ENCODE measurements around the gene GALR2. TPM values are rescaled to one million over a fixed set of nuclear protein-coding genes. Genes with fewer than 3 reads are reported as not detected.

GALR2 gene
- total RNA-seq, 1 donor from 2014 or later: 0.36 TPM

DNA sequence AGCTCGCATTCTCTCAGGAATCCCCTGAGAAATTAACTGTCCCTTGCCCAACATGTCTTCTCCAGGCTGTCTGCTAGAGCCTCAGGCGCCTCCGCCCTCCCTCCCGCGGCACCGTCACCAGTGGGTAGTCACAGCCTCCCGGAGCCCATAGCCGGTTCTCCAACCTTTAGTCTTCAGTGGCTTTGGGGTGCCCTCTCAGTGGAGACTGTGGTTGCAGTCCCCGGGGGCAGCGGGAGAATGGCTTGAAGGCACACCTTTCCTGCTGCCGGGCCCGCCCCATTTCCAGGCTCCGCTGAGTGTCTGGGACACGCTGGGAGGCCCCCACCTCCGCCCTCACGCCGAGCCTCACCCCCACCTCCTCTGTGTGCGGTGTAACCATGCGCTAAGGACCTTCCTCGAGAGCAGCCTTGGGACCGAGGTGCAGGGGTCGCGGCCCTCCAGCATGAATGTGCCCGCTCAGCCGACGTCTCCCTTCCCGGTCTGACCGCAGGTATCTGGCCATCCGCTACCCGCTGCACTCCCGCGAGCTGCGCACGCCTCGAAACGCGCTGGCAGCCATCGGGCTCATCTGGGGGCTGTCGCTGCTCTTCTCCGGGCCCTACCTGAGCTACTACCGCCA lies 1.7 kb downstream of the GALR2 start:
- no peak overlapping the region for H3K4me3 Mint-ChIP-seq (ENCODE audit: unreplicated experiment)
- no peak overlapping the region for H3K4me3 ChIP-seq (ENCODE audit: insufficient read depth, low read depth, low read length)

DNA sequence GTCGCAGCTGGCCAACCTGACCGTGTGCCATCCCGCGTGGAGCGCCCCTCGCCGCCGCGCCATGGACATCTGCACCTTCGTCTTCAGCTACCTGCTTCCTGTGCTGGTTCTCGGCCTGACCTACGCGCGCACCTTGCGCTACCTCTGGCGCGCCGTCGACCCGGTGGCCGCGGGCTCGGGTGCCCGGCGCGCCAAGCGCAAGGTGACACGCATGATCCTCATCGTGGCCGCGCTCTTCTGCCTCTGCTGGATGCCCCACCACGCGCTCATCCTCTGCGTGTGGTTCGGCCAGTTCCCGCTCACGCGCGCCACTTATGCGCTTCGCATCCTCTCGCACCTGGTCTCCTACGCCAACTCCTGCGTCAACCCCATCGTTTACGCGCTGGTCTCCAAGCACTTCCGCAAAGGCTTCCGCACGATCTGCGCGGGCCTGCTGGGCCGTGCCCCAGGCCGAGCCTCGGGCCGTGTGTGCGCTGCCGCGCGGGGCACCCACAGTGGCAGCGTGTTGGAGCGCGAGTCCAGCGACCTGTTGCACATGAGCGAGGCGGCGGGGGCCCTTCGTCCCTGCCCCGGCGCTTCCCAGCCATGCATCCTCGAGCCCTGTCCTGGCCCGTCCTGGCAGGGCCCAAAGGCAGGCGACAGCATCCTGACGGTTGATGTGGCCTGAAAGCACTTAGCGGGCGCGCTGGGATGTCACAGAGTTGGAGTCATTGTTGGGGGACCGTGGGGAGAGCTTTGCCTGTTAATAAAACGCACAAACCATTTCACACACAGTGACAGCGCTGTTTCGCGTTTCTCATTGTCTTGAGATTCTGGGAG lies 2.4 kb downstream of the GALR2 start:
- FAIRE-seq (no peak), DNase-seq (ENCODE audit: low read depth) (no peak)
- H3K79me2 ChIP-seq (ENCODE audit: insufficient read depth, low read length): peaks cover 7% of the 10 kb centered on the region
- peak; percentile 79 for TF ChIP-seq EZH2 (IDR thresholded peaks at IDR 0.05; ENCODE audit: insufficient read depth, low read length)
- TF ChIP-seq, protein P1, sequence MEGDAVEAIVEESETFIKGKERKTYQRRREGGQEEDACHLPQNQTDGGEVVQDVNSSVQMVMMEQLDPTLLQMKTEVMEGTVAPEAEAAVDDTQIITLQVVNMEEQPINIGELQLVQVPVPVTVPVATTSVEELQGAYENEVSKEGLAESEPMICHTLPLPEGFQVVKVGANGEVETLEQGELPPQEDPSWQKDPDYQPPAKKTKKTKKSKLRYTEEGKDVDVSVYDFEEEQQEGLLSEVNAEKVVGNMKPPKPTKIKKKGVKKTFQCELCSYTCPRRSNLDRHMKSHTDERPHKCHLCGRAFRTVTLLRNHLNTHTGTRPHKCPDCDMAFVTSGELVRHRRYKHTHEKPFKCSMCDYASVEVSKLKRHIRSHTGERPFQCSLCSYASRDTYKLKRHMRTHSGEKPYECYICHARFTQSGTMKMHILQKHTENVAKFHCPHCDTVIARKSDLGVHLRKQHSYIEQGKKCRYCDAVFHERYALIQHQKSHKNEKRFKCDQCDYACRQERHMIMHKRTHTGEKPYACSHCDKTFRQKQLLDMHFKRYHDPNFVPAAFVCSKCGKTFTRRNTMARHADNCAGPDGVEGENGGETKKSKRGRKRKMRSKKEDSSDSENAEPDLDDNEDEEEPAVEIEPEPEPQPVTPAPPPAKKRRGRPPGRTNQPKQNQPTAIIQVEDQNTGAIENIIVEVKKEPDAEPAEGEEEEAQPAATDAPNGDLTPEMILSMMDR (IDR thresholded peaks at IDR 0.05; ENCODE audit: insufficient read depth, low read depth, low read length): no peak
- H3K9me3 ChIP-seq (ENCODE audit: insufficient read depth, low read depth, low read length): no peaks in the 10 kb centered on the region
- no peak overlapping the region for H3K9ac ChIP-seq (ENCODE audit: low read length)
- no peak overlapping the region for H3K27ac ChIP-seq (ENCODE audit: low read depth, low read length)
- no peaks in the 10 kb centered on the region for H3K9me3 Mint-ChIP-seq (ENCODE audit: unreplicated experiment)
- peaks cover 9% of the 10 kb centered on the region for H3K4me1 Mint-ChIP-seq (ENCODE audit: low read depth, unreplicated experiment)
- no peaks in the 10 kb centered on the region for H3K36me3 ChIP-seq (ENCODE audit: insufficient read depth, low read length)
- H3K36me3 Mint-ChIP-seq (ENCODE audit: low read depth, unreplicated experiment): peaks cover 4% of the 10 kb centered on the region
- peaks cover 52% of the 10 kb centered on the region for H3K27me3 Mint-ChIP-seq (ENCODE audit: low read depth, unreplicated experiment)
- H4K20me1 ChIP-seq (ENCODE audit: insufficient read depth, low read length): peaks cover 28% of the 10 kb centered on the region
- no peak overlapping the region for H3K4me3 Mint-ChIP-seq (ENCODE audit: unreplicated experiment)
- peaks cover 13% of the 10 kb centered on the region for H3K4me1 ChIP-seq (ENCODE audit: insufficient read depth, low read length)
- H3K4me2 ChIP-seq (ENCODE audit: low read length): peak overlapping the region; percentile 26
- peak overlapping the region; percentile 58 for H3K27ac Mint-ChIP-seq (ENCODE audit: unreplicated experiment)
- peaks cover 71% of the 10 kb centered on the region for H3K27me3 ChIP-seq (ENCODE audit: insufficient read depth, low read length)
- H2AFZ ChIP-seq (ENCODE audit: low read depth, low read length): no peak overlapping the region
- no peak overlapping the region for H3K4me3 ChIP-seq (ENCODE audit: insufficient read depth, low read depth, low read length)

More for the DNA sequence above, 1.7 kb downstream of the GALR2 start:
- Histone ChIP-seq H2AFZ (ENCODE audit: low read depth, low read length) (no peak overlapping the region), H4K20me1 (ENCODE audit: insufficient read depth, low read length) (peaks cover 35% of the 10 kb centered on the region), H3K9ac (ENCODE audit: low read length) (no peak overlapping the region), H3K79me2 (ENCODE audit: insufficient read depth, low read length) (peaks cover 14% of the 10 kb centered on the region), H3K36me3 (ENCODE audit: insufficient read depth, low read length) (no peaks in the 10 kb centered on the region), H3K9me3 (ENCODE audit: insufficient read depth, low read depth, low read length) (no peaks in the 10 kb centered on the region), H3K4me2 (ENCODE audit: low read length) (no peak overlapping the region), H3K27me3 (ENCODE audit: insufficient read depth, low read length) (peaks cover 71% of the 10 kb centered on the region), H3K27ac (ENCODE audit: low read depth, low read length) (no peak overlapping the region), H3K4me1 (ENCODE audit: insufficient read depth, low read length) (peaks cover 16% of the 10 kb centered on the region)
- peaks cover 10% of the 10 kb centered on the region for H3K4me1 Mint-ChIP-seq (ENCODE audit: low read depth, unreplicated experiment)
- FAIRE-seq: no peak
- peaks cover 52% of the 10 kb centered on the region for H3K27me3 Mint-ChIP-seq (ENCODE audit: low read depth, unreplicated experiment)
- TF ChIP-seq, protein P1 (IDR thresholded peaks at IDR 0.05; ENCODE audit: insufficient read depth, low read depth, low read length): no peak
- TF ChIP-seq EZH2 (IDR thresholded peaks at IDR 0.05; ENCODE audit: insufficient read depth, low read length): peak; percentile 14
- no peaks in the 10 kb centered on the region for H3K9me3 Mint-ChIP-seq (ENCODE audit: unreplicated experiment)
- DNase-seq (ENCODE audit: low read depth): no peak
- H3K36me3 Mint-ChIP-seq (ENCODE audit: low read depth, unreplicated experiment): peaks cover 4% of the 10 kb centered on the region
- H3K27ac Mint-ChIP-seq (ENCODE audit: unreplicated experiment): no peak overlapping the region
